ENCODE results near the gene COL15A1. TPM values are rescaled to one million over a fixed set of nuclear protein-coding genes. Genes with fewer than 3 reads are reported as not detected.

The COL15A1 gene
- total and polyA plus RNA-seq, 2 of the 8 experiments (the other 6 are each of a cell fraction or from before 2014, with no cell fraction given), result 0.12 to 0.15 TPM

GRCh38 chr9:98974994-98975712, 31.4 kb downstream of the COL15A1 start:
- no peak overlapping the region for H3K14ac ChIP-seq (ENCODE audit: insufficient read length)
- H3K4me2 ChIP-seq (ENCODE audit: insufficient read depth in 1 of 2, low read depth in 2 of 2, low read length in 2 of 2), result peak overlapping the region in 1 of 2 experiments; percentile 54; a peak in 2 of 4 replicates
- DNase-seq (ENCODE audit: low read depth in 1 of 2, low spot score in 2 of 2) (peak; percentile 69 to 99), FAIRE-seq (peak; percentile 28)
- H3K23ac ChIP-seq (ENCODE audit: insufficient read length), result no peak overlapping the region
- H3K4me3 ChIP-seq (ENCODE audit: extremely low read depth in 1 of 4, insufficient read depth in 2 of 4, low read depth in 3 of 4, low read length in 4 of 4), result peak overlapping the region in 1 of 4 experiments; percentile 38; a peak in 1 of 8 replicates
- ChIA-PET CTCF (ENCODE audit: partially characterized antibody) (interaction anchor here (0.6 to 4.5 kb wide), 32 partner anchors 10 to 1265 kb away, joined by 3 to 28 read pairs (median 4); partner anchors contain the start of gene COL15A1), POLR2A (ENCODE audit: partially characterized antibody) (interaction anchor here (1.3 kb wide), 1 partner anchor 131 kb away, joined by 3 read pairs; no protein-coding TSS in a partner anchor)
- H3K23me2 ChIP-seq (ENCODE audit: low read depth, low read length), result peaks cover 5% of the 10 kb centered on the region; the same call in 1 of the 2 replicates
- no peak overlapping the region for H2BK5ac ChIP-seq (ENCODE audit: low read depth, low read length)
- H2BK12ac ChIP-seq (ENCODE audit: low read depth, low read length), result no peak overlapping the region
- 0 out of 2 replicates have a peak overlapping the region, but pooled peaks have one; percentile 63 for H3K18ac ChIP-seq (ENCODE audit: extremely low read depth, low read length)
- H4K20me1 ChIP-seq (replicated peaks in 1 of 2; ENCODE audit: control insufficient read depth in 1 of 2, insufficient read depth in 2 of 2, low read length in 2 of 2), result peaks cover 0 to 1% of the 10 kb centered on the region in 2 experiments
- no peak overlapping the region for H4K5ac ChIP-seq (ENCODE audit: insufficient read length, low read depth, low read length)
- no peak overlapping the region for H4K8ac ChIP-seq (ENCODE audit: extremely low read depth, insufficient read depth, low read length)
- 24% methylated on average over 31 of the region's 33 CpGs; no CpG with 5 or more reads in 1 of the 2 experiments for WGBS, 2 experiments (ENCODE audit: extremely low coverage in 1 of 2, insufficient coverage in 1 of 2, insufficient read length in 1 of 2, insufficient replicate concordance in 2 of 2, low coverage in 1 of 2, low lambda C conversion rate in 2 of 2, missing lambda C conversion rate in 1 of 2)
- H2AK5ac ChIP-seq (ENCODE audit: low read depth, low read length), result no peak overlapping the region
- peaks cover 7 to 44% (median 28%) of the 10 kb centered on the region in 4 experiments for H3K27me3 ChIP-seq (replicated peaks in 1 of 4; ENCODE audit: control insufficient read depth in 3 of 4, extremely low read depth in 1 of 4, insufficient read depth in 3 of 4, low read length in 3 of 4)
- H3K79me1 ChIP-seq (ENCODE audit: low read depth, low read length), result no peaks in the 10 kb centered on the region
- H3K79me2 ChIP-seq (ENCODE audit: control insufficient read depth in 1 of 2, insufficient read depth in 2 of 2, low read length in 2 of 2), result no peaks in the 10 kb centered on the region
- no peak overlapping the region; a peak in 2 of 7 replicates for H3K9ac ChIP-seq (replicated peaks in 1 of 4; ENCODE audit: extremely low read depth in 1 of 4, low read depth in 3 of 4, low read length in 3 of 4)
- no peak overlapping the region for H4K91ac ChIP-seq (replicated peaks; ENCODE audit: insufficient read length, low read length)
- no peak overlapping the region for H3K27ac ChIP-seq (ENCODE audit: low read depth, low read length)
- 0 out of 2 replicates have a peak overlapping the region, but pooled peaks have one; percentile 36 for H2BK15ac ChIP-seq (ENCODE audit: low read length)
- H3K4me1 ChIP-seq (replicated peaks in 1 of 4; ENCODE audit: control insufficient read depth in 3 of 4, insufficient read depth in 4 of 4, low read length in 3 of 4), result peaks cover 4 to 19% (median 9%) of the 10 kb centered on the region in 4 experiments
- no peaks in the 10 kb centered on the region for H3K9me3 ChIP-seq (ENCODE audit: insufficient read depth in 2 of 2, low read depth in 1 of 2, low read length in 1 of 2)
- H3K56ac ChIP-seq (replicated peaks; ENCODE audit: insufficient read length, low read depth, low read length), result no peak overlapping the region
- H2BK20ac ChIP-seq (ENCODE audit: low read length), result 0 out of 2 replicates have a peak overlapping the region, but pooled peaks have one; percentile 87
- H3K4ac ChIP-seq (replicated peaks; ENCODE audit: insufficient read length, low read depth, low read length), result no peak overlapping the region
- no peak overlapping the region for H2BK120ac ChIP-seq (replicated peaks; ENCODE audit: low read depth, low read length)
- no peaks in the 10 kb centered on the region for H3K36me3 ChIP-seq (ENCODE audit: control insufficient read depth in 2 of 4, insufficient read depth in 4 of 4, low read length in 3 of 4)
- no peak overlapping the region for H2AFZ ChIP-seq (ENCODE audit: low read length)
- TF ChIP-seq SIX5 (IDR thresholded peaks at IDR 0.05; ENCODE audit: low read depth, low read length) (no peak), ATF3 (IDR thresholded peaks at IDR 0.05; ENCODE audit: insufficient read depth, low read depth, low read length) (peak; percentile 23; the same call in 1 of the 2 replicates), TBP (IDR thresholded peaks at IDR 0.05; ENCODE audit: low read depth, low read length) (no peak), FOSL1 (IDR thresholded peaks at IDR 0.05; ENCODE audit: insufficient read depth, low read depth, low read length) (no peak), USF2 (IDR thresholded peaks at IDR 0.05; ENCODE audit: low read length) (no peak), POU5F1 (IDR thresholded peaks at IDR 0.05; ENCODE audit: low read depth, low read length) (no peak), RBBP5 (IDR thresholded peaks at IDR 0.05; ENCODE audit: borderline replicate concordance, low read depth, low read length) (no peak), E2F6 (IDR thresholded peaks at IDR 0.05) (0 out of 2 replicates have a peak, but pooled peaks have one; percentile 32), SIRT6 (IDR thresholded peaks at IDR 0.05; ENCODE audit: low read length) (no peak)

Data from H1 (cell line).